HG02571 (cell line): Measurements from ENCODE around the gene ACSS1.

Source experiments
- ATAC-seq: cut with Tn5 transposase; IDR thresholded peaks from one replicate; pipeline ENCODE4 v1.9.1; 2021; ENCODE audit warnings: mild to moderate bottlenecking, moderate library complexity; ENCODE audit not compliant: unreplicated experiment

The ACSS1 gene

DNA sequence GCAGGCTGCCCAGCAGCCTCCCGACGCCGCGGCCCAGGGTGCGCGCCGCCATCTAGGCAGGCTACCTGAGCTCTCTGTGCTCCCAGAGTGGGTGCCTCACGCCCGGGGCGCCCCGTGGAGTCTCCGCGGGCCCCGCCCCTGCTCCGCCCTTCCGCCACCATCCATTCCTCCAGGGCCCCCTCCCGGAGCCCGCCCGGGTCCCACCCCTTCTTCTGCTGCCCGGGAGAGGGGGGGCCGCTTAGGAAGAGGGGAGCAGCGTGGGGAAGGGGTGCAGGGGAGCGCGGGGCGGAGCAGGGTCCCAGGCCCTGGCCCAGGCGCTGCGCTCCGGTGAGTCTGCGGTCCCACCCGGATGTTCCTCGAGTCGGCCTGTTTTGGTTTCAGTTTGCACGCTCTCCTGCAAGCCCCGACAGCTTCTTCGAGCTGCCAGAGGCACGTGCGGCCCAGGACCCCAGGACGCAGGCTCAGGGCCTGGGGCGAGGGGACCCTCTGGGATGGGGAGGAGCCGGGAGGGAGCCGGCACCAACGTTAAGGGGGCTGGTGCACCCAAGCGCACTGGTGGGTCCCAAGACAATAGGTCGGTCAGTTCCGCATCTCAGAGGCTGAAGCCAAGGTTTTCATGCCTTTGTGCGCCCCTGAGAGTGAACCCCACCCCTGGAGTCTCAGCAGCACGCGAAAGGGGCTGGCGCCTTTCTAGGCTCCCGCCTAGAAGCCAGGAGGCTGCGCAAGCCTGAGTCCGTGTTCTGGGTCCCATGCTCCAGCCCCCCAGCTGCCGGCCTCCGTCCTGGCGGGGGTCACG, at the start of gene ACSS1:
TSS of gene ACSS1 (minus strand) at position 89 of the 796 bp plus-strand sequence. CDS start at position 52, 37 bp downstream.
- ATAC-seq, result peak; percentile 56

GRCh38 chr20:25103526-25103925, 45.6 kb upstream of the ACSS1 start:
- ATAC-seq, result no peak

DNA sequence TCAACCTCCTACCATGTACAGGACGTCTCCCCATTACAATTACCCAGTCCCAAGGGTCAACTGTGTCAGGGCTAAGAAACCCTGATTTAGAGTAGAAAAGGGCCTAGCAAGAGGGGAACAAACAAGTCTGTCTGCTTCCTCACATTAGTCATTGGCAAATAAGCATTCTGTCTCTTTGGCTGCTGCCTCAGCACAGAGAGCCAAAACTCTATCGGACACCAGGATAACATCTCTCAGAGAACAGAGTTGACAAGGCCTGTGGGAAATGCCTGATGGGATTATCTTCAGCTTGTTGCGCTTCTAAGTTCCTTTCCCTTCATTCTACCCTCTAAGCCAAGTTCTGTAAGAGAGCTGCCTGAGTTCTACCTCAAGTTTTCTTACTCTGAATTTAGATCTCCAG, 43.0 kb upstream of the ACSS1 start:
- ATAC-seq, result no peak

DNA sequence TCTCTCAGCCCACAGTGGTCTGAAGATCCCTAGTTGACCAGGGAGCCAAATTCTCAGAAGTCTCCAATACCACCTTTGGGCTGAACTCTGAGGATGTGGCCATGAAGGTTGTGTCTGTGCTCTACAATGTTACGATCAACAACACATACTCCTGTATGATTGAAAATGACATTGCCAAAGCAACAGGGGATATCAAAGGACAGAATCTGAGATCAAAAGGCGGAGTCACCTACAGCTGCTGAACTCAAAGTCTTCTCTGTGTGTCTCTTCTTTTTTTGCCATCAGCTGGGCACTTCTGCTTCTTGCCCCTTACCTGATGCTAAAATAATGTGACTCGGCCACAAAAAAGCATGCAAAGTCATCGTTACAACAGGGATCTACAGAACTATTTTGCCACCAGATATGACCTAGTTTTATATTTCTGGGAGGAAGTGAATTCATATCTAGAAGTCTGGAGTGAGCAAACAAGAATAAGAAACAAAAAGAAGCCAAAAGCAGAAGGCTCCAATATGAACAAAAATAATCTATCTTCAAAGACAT, 41.7 kb upstream of the ACSS1 start:
- no peak for ATAC-seq

DNA sequence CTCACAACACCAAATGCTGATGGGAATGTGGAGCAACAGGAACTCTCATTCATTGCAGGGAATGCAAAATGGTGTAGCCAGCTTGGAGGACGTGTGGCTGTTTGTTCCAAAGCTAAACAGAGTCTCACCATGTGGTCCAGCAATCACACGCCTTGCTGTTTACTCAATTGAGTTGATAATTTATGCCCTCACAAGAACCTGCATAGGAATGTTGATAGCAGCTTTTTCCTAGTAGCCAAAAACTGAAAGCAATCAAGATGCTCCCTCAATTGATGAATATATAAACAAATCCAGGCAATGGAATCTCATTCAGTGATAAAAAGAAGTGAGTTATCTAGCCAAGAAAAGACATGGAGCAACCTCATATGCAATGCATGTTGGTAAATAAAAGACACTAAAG, 39.6 kb upstream of the ACSS1 start:
- no peak for ATAC-seq

DNA sequence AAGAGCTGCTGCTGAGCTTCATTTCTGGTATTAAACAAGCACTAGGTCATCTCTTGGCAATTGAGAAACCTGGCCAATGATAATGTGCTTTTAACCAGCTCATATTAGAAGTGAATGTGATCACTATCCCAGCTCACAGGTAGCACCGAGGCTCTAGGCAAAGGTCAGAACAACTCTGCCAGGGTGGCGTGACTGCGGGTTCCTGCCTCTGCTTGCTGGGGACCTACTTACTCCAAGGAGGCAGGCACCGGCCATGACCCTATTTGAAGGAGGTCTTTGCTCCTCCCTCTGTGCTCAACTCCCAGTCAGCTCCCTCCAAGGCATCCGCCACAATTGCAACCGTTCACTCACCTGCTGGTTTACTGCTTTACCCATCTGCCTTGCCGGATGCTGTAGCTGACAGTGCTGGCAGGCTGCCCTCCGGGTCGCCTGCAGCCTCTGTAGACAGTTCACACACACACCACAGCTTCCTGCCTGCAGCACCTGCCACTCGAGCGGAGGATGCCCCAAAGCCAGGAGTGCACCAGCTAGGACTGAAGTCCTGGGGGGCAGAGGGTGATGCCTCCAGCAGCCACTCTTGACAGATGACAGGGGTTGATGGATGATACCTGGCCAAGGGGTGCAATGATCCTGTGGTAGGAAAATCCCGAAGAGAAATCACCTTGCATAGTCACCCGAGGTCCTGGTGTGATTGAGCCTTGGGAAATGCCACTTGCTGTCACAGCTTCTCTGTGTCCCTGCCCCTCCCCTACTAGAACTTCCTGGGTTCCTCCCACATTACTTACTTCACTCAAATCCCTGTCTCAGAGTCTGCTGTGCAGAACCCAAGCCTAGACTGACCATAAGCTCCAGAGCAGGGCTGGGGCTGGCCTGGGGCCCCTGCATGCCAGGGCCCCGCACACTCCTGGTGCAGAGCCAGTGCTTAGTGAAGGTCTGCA, 32.8 kb upstream of the ACSS1 start:
- no peak for ATAC-seq

- no peak for ATAC-seq
These were observed 31.7 kb upstream of the ACSS1 start for GRCh38 chr20:25089662-25090061.

- ATAC-seq, result no peak
These were observed 31.2 kb upstream of the ACSS1 start for GRCh38 chr20:25089096-25089495.

DNA sequence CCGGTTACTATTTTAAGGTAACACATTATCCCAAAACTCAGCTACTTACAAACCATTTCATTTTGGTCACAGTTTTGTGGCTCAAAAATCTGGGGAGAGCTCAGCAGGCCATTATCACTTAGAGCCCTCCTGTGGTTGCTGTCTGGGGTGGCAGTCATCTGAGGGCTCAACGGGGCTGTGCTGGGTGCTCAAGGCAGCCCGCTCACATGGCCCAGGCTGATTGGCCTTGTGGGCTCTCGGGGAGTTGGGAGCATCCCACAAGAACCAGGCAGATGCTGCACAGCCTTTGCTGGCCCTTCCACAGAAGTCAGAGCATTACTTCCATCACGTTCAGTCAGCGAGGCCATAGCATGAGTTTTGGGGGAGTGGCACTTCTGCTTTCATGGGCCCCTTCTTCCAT, 30.3 kb upstream of the ACSS1 start:
- no peak for ATAC-seq

- ATAC-seq, result no peak
These were observed 29.4 kb upstream of the ACSS1 start for GRCh38 chr20:25087186-25087929.

DNA sequence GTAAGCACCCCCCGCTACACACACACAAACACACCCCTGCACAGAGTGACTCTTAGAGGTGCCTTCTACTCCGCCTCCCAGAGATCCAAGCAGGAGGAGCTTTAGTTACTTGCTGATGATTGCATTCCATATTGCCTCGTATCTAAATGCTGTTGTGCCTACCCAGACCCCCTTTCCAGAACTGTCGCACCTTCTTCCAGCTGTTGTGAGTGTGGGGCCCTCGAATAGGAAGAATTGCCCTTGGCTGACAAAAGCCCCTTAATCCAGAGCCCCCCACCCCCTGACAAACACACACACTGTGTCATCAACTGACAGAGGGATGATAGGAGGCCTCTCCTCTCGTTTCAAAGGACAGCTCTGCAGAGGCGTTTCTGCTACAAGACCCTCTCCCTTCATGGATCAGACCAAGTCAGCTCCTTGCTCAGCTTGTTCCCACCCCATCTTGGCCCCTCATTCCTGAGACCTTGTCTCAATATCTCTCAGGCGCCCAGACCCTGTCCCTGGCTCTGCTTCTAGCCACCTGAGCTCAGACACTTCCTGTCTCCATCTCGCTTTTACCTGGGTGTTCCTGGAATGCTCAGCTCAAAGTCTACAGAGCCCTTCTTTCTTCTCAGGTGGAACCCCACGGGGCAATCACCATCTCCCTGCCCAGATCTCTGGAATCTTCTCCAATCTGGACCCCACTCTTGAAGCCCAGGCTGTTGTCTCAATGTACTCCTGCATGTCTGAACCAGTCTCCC, 28.0 kb upstream of the ACSS1 start:
- no peak for ATAC-seq

DNA sequence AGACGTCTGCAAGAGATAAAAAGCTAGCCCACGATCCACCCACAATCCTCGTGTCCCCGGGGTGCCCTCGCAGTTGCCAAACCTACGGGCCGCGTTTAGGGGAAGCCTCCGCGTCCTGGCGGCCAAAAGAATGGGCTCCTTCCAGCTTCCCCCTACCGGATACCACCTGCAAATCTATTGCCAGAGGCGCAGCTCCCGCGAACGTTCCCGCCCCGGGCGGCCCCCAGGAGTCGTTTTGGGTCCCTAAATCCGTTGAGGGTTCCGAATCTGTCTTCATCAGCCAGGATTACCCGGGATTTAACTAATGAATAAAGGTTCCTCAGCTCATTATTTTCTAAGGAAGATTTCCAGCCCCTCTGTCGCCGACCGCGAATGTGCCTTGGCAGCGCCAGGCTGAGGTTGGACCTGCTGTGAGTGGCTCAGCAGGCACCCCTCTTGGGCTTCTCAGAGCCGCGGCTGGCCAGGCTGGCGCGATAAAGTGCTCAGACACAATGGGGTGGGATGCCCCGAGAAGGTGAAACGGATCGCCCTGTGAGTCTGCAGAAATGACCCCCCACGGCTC, 26.8 kb upstream of the ACSS1 start:
- ATAC-seq, result no peak

DNA sequence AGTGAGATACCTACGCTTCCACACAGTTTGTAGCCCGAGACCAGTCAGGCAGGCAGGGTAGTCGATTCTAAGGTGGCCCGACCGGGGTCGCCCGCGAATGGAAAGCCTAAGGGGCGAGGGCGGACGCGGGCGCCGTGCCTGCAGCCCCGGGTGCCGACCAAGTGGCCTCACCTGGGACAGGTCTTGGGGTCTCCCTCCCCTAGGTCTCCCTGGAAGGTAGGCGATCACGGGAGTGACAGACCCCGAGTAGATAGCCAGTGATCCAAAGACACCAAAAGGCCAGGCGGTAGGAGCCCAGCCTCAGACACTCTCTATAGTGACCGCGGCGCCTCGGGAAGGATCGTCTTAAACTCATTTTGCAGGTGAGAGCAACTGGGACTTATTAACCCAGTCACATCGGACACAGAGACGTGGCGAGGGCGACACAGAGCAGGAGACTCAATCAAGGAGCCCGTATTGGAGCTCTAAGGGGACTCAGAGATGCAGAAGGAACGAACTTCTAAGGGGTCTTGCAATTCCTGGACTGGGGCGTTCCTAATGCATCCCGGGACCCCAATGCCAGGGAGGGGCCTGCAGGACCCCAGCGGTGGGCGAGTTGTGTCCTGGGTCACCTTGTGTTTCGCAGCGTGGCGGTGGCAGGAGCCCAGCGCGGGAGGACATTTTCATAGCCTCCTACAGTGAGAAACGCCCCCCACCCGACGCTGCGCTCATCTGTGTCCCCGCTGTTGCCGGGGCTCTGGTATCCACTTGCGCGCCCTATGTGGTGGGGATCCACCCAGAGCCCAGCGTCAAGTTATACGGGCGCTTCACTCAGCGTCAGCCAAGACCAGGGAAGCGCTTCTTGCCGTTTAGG, 26.1 kb upstream of the ACSS1 start:
- no peak for ATAC-seq

DNA sequence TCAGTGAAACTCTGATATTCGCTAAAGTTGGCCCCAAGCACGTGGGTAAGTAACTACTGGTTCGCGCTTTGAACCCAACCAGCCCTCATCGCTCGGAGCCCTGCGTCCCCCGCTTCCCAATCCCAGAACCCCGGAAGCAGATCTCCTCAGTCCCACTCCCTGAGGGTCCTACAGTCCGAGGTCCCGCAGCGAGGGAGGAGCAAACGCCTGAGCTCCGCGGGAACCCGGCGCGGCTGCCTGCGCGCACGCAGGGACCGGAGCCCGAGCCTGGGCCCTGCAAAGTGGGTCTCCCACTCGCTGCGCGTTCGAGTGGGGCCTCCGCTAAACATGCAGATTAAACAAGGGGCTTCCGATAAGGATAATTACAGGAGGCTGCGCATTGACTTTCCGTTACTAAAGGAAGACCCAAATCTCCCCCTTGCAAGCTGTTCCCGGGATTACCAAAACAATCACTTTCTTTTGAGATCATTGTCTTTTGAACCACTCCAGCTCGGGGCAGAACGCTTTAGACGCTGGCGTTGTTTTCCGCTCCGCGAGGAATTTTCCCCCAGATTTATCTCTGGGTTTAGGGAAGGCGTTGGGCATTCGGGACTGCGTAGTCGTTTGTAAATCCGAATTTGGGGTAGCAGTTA, 25.3 kb upstream of the ACSS1 start:
- ATAC-seq, result no peak

DNA sequence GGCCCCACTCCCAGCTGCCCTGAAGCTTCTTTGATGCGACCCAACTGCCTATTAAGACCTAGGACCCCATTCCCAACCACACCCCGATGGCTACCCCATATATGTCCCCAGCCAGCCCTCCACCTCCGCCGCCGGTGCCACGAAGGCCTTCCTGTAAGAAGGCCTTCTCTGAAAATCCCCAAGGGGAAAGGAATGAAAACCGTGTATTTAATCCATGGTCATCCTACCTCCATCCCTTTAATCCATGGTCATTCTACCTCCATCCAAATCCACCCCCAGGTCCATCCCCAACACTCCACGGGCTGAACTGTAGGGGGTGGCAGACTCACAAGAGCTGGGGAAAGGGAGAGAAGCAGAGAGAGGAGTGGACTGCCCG, 24.5 kb upstream of the ACSS1 start:
- no peak for ATAC-seq

- ATAC-seq, result no peak
These were observed 24.0 kb upstream of the ACSS1 start, which contains the start of gene VSX1 for GRCh38 chr20:25081730-25082497. VSX1 (minus strand) TSS chr20:25082141; CDS start chr20:25082096, 45 bp downstream.

DNA sequence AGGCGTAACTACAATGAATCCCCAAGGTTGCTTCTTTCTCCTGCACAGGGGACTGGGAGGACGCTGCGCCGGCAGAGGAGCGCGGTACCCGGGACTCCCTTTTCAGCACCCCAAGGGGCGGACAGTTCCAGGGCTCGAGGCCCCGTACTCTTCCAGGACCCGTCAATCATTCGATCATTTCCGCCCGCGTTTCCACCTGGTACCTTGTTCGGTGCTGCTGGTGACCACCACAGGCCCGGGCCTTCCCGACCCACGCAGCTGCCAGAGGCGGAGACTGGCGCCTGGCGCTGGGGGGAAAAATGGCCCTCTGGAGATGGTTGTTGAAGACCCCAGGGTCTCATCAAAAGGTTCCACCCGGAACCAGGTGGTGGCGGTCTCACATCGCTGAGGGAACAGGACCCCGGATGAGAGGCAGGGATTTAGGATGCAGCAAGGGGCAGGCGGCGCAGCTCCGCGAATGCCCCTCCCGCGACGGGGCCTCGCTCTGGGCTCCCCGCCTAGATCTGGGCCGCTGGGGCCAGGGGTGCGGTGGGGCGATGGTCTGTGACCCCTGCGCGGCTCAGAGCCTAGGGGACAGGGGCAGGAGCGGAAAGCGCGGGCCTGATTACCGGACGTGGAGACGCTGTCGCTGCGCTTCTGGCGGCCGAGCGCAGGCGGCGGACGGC, 23.3 kb upstream of the ACSS1 start:
- no peak for ATAC-seq
